ENCODE measurements around the gene PRDM15.

DNA sequence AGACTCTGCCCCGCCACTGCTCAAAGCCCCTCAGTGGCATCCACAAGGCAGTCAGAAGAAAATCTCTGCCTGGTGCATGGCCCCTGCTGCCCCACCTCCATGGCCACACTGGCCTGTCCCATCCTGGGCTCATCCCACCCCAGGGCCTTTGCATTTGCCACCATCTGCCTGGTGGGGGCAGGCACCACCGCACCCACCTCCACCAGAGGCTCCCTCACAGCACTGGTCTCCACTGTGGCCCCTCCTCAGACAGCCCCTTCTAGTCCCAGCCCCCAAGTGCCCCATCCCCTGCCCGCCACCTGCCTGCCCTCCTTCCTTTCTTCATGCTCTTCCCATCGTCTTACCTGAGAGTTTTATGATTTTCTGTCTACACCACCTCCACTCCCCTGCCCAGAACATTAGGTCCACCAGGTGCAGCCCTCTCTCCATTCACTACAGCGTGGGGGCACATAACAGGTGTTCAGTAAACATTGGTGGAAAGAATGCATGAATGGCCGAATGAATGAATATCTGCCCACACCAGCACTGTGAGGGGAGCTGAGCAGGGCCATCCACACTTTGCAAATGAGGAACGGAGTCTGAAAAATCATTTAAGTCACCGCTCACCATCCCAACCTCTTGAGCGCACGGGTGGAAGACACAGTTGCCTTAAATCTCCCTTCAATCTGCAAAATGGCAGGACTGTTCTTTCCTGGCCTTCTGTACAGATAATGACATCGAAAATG is 2.1 kb downstream of the PRDM15 start:
- TF ChIP-seq POLR2AphosphoS5 (IDR thresholded peaks at IDR 0.05) (no peak), EP300 (IDR thresholded peaks at IDR 0.05) (no peak), POLR2A (IDR thresholded peaks at IDR 0.05) (no peak)
- TF ChIP-seq, protein P1, sequence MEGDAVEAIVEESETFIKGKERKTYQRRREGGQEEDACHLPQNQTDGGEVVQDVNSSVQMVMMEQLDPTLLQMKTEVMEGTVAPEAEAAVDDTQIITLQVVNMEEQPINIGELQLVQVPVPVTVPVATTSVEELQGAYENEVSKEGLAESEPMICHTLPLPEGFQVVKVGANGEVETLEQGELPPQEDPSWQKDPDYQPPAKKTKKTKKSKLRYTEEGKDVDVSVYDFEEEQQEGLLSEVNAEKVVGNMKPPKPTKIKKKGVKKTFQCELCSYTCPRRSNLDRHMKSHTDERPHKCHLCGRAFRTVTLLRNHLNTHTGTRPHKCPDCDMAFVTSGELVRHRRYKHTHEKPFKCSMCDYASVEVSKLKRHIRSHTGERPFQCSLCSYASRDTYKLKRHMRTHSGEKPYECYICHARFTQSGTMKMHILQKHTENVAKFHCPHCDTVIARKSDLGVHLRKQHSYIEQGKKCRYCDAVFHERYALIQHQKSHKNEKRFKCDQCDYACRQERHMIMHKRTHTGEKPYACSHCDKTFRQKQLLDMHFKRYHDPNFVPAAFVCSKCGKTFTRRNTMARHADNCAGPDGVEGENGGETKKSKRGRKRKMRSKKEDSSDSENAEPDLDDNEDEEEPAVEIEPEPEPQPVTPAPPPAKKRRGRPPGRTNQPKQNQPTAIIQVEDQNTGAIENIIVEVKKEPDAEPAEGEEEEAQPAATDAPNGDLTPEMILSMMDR (IDR thresholded peaks at IDR 0.05), result no peak

Measured in stomach (tissue), 4 donors.